CD4-positive, alpha-beta T cell treated with Interleukin-4 for 4 hours (primary cell): ENCODE results near the gene ITGA5.

Experiments used
- DNase-seq: peaks from one replicate; pipeline ENCODE4 v3.0.0-alpha.2; 2020

ITGA5 gene

DNA sequence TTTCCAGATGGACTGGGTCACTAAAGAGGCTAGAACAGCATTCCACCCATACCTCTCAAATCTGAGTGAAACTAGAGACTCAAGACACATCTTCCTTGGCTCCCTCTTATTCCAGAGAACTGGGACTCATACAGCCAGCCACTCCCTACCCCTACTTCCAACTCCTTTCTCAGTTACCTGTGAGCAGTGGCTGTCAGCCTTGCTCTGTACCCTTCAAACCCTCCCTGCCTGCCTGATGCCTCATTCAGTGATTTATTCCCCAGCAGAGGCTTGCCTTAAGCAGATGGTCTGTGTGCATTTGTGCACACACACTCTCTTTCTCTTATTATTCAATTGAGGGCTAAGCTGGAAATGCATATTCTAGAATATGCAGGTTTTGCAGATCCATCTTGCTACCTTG is 69.4 kb downstream of the ITGA5 start:
- DNase-seq: no peak

DNA sequence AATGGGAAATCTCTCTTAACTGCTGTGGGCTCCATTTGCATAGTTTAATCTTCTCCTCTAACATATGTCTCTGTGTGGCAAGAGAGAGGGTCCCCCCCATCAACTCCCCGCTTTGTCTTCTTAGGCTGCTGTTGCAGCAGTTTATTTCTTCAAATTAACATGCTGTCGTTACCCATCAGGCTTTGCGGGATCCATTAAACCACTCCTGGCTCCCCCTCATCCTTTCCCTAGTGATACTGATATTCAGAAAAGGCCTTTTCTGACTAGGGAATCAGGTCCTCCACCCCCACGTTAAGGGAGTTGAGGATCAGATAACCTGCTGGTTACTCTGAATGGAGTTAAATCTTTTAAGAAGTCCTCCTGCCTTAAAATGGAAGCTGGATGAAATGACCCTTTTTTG is 70.0 kb downstream of the ITGA5 start:
- DNase-seq: no peak
